HEK293 (cell line): Measurements from ENCODE around the gene GPC2.

Experiments used
- IKZF3 ChIP-seq: fragments of 450-650 bp; IDR thresholded peaks from 2 replicates; pipeline ENCODE4 v1.5.0; 2018; ENCODE audit warnings: missing biosample characterization, mild to moderate bottlenecking, missing genetic modification characterization, moderate library complexity
- KLF10 ChIP-seq: fragments of 450-650 bp; IDR thresholded peaks from 2 replicates; pipeline ENCODE4 v1.5.1; 2018; ENCODE audit warnings: missing biosample characterization, mild to moderate bottlenecking, missing genetic modification characterization
- OVOL3 ChIP-seq: fragments of 450-650 bp; formaldehyde crosslinking; IDR thresholded peaks from 2 replicates; pipeline ENCODE4 v1.5.1; 2016; ENCODE audit warnings: missing biosample characterization, missing genetic modification characterization
- REST ChIP-seq: fragments of 450-650 bp; formaldehyde crosslinking; IDR thresholded peaks from 2 replicates; pipeline ENCODE4 v1.5.1; 2016; ENCODE audit warnings: missing biosample characterization, missing genetic modification characterization
- SP7 ChIP-seq: fragments of 450-650 bp; formaldehyde crosslinking; IDR thresholded peaks from 2 replicates; pipeline ENCODE4 v1.5.1; 2016; ENCODE audit warnings: missing biosample characterization, missing genetic modification characterization
- YY2 ChIP-seq: fragments of 450-650 bp; formaldehyde crosslinking; IDR thresholded peaks from 2 replicates; pipeline ENCODE4 v1.5.1; 2016; ENCODE audit warnings: missing biosample characterization, missing genetic modification characterization
- ZBTB11 ChIP-seq: fragments of 450-650 bp; formaldehyde crosslinking; conservative IDR thresholded peaks from 2 replicates; pipeline ENCODE4 v1.5.1; 2016; ENCODE audit warnings: low read depth, missing biosample characterization, missing genetic modification characterization
- ZBTB48 ChIP-seq: fragments of 450-650 bp; formaldehyde crosslinking; IDR thresholded peaks from 2 replicates; pipeline ENCODE4 v1.5.1; 2016; ENCODE audit warnings: missing biosample characterization, missing genetic modification characterization
- ZFHX2 ChIP-seq: fragments of 450-650 bp; formaldehyde crosslinking; conservative IDR thresholded peaks from 2 replicates; pipeline ENCODE4 v1.5.1; 2016; ENCODE audit warnings: missing biosample characterization, missing genetic modification characterization
- ZFP3 ChIP-seq: fragments of 450-650 bp; formaldehyde crosslinking; IDR thresholded peaks from 2 replicates; pipeline ENCODE4 v1.5.1; 2016; ENCODE audit warnings: low read depth, missing biosample characterization, missing genetic modification characterization
- ZNF112 ChIP-seq: fragments of 450-650 bp; formaldehyde crosslinking; IDR thresholded peaks from 2 replicates; pipeline ENCODE4 v1.5.0; 2017; ENCODE audit warnings: missing biosample characterization, missing genetic modification characterization
- ZNF16 ChIP-seq: fragments of 450-650 bp; formaldehyde crosslinking; IDR thresholded peaks from 2 replicates; pipeline ENCODE4 v1.5.1; 2016; ENCODE audit warnings: low read depth, missing biosample characterization, missing genetic modification characterization
- ZNF311 ChIP-seq: fragments of 450-650 bp; formaldehyde crosslinking; IDR thresholded peaks from 2 replicates; pipeline ENCODE4 v1.5.1; 2017; ENCODE audit warnings: missing biosample characterization, missing genetic modification characterization, borderline replicate concordance
- ZNF391 ChIP-seq: fragments of 450-650 bp; formaldehyde crosslinking; IDR thresholded peaks from 2 replicates; pipeline ENCODE4 v1.5.1; 2016; ENCODE audit warnings: low read depth, missing biosample characterization, missing genetic modification characterization, borderline replicate concordance
- ZNF548 ChIP-seq: fragments of 450-650 bp; formaldehyde crosslinking; IDR thresholded peaks from 2 replicates; pipeline ENCODE4 v1.5.1; 2016; ENCODE audit warnings: missing biosample characterization, missing genetic modification characterization
- ZNF585B ChIP-seq: fragments of 450-650 bp; formaldehyde crosslinking; IDR thresholded peaks from 2 replicates; pipeline ENCODE4 v1.5.1; 2016; ENCODE audit warnings: missing biosample characterization, missing genetic modification characterization
- ZNF600 ChIP-seq: fragments of 450-650 bp; formaldehyde crosslinking; IDR thresholded peaks from 2 replicates; pipeline ENCODE4 v1.5.1; 2016; ENCODE audit warnings: missing biosample characterization, missing genetic modification characterization
- ZNF658 ChIP-seq: fragments of 450-650 bp; formaldehyde crosslinking; IDR thresholded peaks from 2 replicates; pipeline ENCODE4; 2016; ENCODE audit warnings: missing biosample characterization, missing genetic modification characterization
- ZNF660 ChIP-seq: fragments of 450-650 bp; IDR thresholded peaks from 2 replicates; pipeline ENCODE4 v1.5.1; 2018; ENCODE audit warnings: missing biosample characterization, mild to moderate bottlenecking, missing genetic modification characterization
- ZNF76 ChIP-seq: fragments of 450-650 bp; formaldehyde crosslinking; IDR thresholded peaks from 2 replicates; pipeline ENCODE4; 2016; ENCODE audit warnings: low read depth, missing biosample characterization, missing genetic modification characterization, borderline replicate concordance
- ZNF791 ChIP-seq: fragments of 450-650 bp; formaldehyde crosslinking; IDR thresholded peaks from 2 replicates; pipeline ENCODE4 v1.5.1; 2016; ENCODE audit warnings: missing biosample characterization, missing genetic modification characterization
- ZSCAN30 ChIP-seq: fragments of 450-650 bp; IDR thresholded peaks from 2 replicates; pipeline ENCODE4 v1.5.1; 2018; ENCODE audit warnings: missing biosample characterization, mild to moderate bottlenecking, missing genetic modification characterization, moderate library complexity
- TF ChIP-seq, protein P1 (sequence below): fragments of 450-650 bp; formaldehyde crosslinking; IDR thresholded peaks from 2 replicates; pipeline ENCODE4 v1.5.1; 2016; ENCODE audit warnings: missing biosample characterization, missing genetic modification characterization, borderline replicate concordance
- TF ChIP-seq, protein P2 (sequence below): fragments of 450-650 bp; formaldehyde crosslinking; IDR thresholded peaks from 2 replicates; pipeline ENCODE4 v1.5.1; 2016; ENCODE audit warnings: missing biosample characterization, missing genetic modification characterization

The GPC2 gene

GRCh38 chr7:100119970-100120732 is 57.0 kb downstream of the GPC2 start (continued):
- TF ChIP-seq, protein P1, sequence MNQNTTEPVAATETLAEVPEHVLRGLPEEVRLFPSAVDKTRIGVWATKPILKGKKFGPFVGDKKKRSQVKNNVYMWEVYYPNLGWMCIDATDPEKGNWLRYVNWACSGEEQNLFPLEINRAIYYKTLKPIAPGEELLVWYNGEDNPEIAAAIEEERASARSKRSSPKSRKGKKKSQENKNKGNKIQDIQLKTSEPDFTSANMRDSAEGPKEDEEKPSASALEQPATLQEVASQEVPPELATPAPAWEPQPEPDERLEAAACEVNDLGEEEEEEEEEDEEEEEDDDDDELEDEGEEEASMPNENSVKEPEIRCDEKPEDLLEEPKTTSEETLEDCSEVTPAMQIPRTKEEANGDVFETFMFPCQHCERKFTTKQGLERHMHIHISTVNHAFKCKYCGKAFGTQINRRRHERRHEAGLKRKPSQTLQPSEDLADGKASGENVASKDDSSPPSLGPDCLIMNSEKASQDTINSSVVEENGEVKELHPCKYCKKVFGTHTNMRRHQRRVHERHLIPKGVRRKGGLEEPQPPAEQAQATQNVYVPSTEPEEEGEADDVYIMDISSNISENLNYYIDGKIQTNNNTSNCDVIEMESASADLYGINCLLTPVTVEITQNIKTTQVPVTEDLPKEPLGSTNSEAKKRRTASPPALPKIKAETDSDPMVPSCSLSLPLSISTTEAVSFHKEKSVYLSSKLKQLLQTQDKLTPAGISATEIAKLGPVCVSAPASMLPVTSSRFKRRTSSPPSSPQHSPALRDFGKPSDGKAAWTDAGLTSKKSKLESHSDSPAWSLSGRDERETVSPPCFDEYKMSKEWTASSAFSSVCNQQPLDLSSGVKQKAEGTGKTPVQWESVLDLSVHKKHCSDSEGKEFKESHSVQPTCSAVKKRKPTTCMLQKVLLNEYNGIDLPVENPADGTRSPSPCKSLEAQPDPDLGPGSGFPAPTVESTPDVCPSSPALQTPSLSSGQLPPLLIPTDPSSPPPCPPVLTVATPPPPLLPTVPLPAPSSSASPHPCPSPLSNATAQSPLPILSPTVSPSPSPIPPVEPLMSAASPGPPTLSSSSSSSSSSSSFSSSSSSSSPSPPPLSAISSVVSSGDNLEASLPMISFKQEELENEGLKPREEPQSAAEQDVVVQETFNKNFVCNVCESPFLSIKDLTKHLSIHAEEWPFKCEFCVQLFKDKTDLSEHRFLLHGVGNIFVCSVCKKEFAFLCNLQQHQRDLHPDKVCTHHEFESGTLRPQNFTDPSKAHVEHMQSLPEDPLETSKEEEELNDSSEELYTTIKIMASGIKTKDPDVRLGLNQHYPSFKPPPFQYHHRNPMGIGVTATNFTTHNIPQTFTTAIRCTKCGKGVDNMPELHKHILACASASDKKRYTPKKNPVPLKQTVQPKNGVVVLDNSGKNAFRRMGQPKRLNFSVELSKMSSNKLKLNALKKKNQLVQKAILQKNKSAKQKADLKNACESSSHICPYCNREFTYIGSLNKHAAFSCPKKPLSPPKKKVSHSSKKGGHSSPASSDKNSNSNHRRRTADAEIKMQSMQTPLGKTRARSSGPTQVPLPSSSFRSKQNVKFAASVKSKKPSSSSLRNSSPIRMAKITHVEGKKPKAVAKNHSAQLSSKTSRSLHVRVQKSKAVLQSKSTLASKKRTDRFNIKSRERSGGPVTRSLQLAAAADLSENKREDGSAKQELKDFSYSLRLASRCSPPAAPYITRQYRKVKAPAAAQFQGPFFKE: no peak
- TF ChIP-seq ZNF660: peak; percentile 45; the same call in 1 of the 2 replicates
- no peak for TF ChIP-seq ZNF658 (tag by site-specific recombination)
- peak; percentile 65 for TF ChIP-seq ZBTB11 (tag by site-specific recombination)
- TF ChIP-seq ZNF391: no peak
- TF ChIP-seq ZNF600 (tag by site-specific recombination): 0 out of 2 replicates have a peak, but pooled peaks have one; percentile 10
- TF ChIP-seq ZSCAN30: 0 out of 2 replicates have a peak, but pooled peaks have one; percentile 53
- TF ChIP-seq ZNF585B (tag by site-specific recombination): no peak
- no peak for TF ChIP-seq ZNF548
- no peak for TF ChIP-seq OVOL3 (tag by site-specific recombination)
- TF ChIP-seq ZFHX2 (tag by site-specific recombination): no peak
- peak; percentile 46; the same call in 1 of the 2 replicates for TF ChIP-seq ZBTB48 (tag by site-specific recombination)
- TF ChIP-seq, protein P2, sequence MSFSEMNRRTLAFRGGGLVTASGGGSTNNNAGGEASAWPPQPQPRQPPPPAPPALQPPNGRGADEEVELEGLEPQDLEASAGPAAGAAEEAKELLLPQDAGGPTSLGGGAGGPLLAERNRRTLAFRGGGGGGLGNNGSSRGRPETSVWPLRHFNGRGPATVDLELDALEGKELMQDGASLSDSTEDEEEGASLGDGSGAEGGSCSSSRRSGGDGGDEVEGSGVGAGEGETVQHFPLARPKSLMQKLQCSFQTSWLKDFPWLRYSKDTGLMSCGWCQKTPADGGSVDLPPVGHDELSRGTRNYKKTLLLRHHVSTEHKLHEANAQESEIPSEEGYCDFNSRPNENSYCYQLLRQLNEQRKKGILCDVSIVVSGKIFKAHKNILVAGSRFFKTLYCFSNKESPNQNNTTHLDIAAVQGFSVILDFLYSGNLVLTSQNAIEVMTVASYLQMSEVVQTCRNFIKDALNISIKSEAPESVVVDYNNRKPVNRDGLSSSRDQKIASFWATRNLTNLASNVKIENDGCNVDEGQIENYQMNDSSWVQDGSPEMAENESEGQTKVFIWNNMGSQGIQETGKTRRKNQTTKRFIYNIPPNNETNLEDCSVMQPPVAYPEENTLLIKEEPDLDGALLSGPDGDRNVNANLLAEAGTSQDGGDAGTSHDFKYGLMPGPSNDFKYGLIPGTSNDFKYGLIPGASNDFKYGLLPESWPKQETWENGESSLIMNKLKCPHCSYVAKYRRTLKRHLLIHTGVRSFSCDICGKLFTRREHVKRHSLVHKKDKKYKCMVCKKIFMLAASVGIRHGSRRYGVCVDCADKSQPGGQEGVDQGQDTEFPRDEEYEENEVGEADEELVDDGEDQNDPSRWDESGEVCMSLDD (tag by site-specific recombination): no peak
- TF ChIP-seq ZNF112: no peak
- no peak for TF ChIP-seq ZNF791 (tag by site-specific recombination)
- no peak for TF ChIP-seq ZNF311 (tag by site-specific recombination)
- TF ChIP-seq KLF10: peak; percentile 75
- no peak for TF ChIP-seq IKZF3 (tag by site-specific recombination)
- TF ChIP-seq SP7: peak; percentile 41
- TF ChIP-seq YY2: 0 out of 2 replicates have a peak, but pooled peaks have one; percentile 27
- TF ChIP-seq REST (tag by site-specific recombination): no peak
- TF ChIP-seq ZNF76 (tag by site-specific recombination): peak; percentile 92
- no peak for TF ChIP-seq ZNF16 (tag by site-specific recombination)
- no peak for TF ChIP-seq ZFP3 (tag by site-specific recombination)
